Hepatocyte (in vitro differentiated cells): Measurements from ENCODE around the gene GINS1. TPM values are rescaled to one million over a fixed set of nuclear protein-coding genes. Genes with fewer than 3 reads are reported as not detected.

ENCODE experiments used
- DNase-seq: peaks from one replicate; pipeline ENCODE4 v3.0.0-alpha.2; 2016; ENCODE audit warnings: low spot score
- H2AFZ ChIP-seq: fragments of 200-600 bp; sonication (generic); 2 replicates; pipeline ENCODE4 v1.6.0; 2016; ENCODE audit warnings: antibody characterized with exemption, mild to moderate bottlenecking
- H3K27ac ChIP-seq: fragments of 200-600 bp; sonication (generic); 2 replicates; pipeline ENCODE4 v1.5.1; 2016; ENCODE audit warnings: mild to moderate bottlenecking
- H3K27me3 ChIP-seq: fragments of 200-600 bp; sonication (generic); 2 replicates; pipeline ENCODE4 v1.6.1; 2016
- H3K36me3 ChIP-seq: fragments of 200-600 bp; sonication (generic); replicated peaks from 2 replicates; pipeline ENCODE4 v1.5.1; 2016; ENCODE audit warnings: low read depth; ENCODE audit not compliant: insufficient read depth
- H3K4me1 ChIP-seq: fragments of 200-600 bp; sonication (generic); 2 replicates; pipeline ENCODE4 v1.5.1; 2016; ENCODE audit warnings: mild to moderate bottlenecking, moderate library complexity; ENCODE audit not compliant: insufficient read depth
- H3K4me2 ChIP-seq: fragments of 200-600 bp; sonication (generic); 2 replicates; pipeline ENCODE4 v1.6.0; 2016
- H3K4me3 ChIP-seq: fragments of 200-600 bp; sonication (generic); 2 replicates; pipeline ENCODE4 v1.5.1; 2016; ENCODE audit warnings: mild to moderate bottlenecking
- H3K79me2 ChIP-seq: fragments of 200-600 bp; sonication (generic); 2 replicates; pipeline ENCODE4 v1.6.0; 2017; ENCODE audit warnings: mild to moderate bottlenecking
- H3K9me2 ChIP-seq: fragments of 200-600 bp; sonication (generic); replicated peaks from 2 replicates; pipeline ENCODE4 v1.6.0; 2017; ENCODE audit warnings: mild to moderate bottlenecking; ENCODE audit not compliant: insufficient read depth
- H3K9me3 ChIP-seq: fragments of 200-600 bp; sonication (generic); 2 replicates; pipeline ENCODE4 v1.5.1; 2016; ENCODE audit warnings: low read depth, mild to moderate bottlenecking
- H4K20me1 ChIP-seq: fragments of 200-600 bp; sonication (generic); 2 replicates; pipeline ENCODE4 v1.6.0; 2016; ENCODE audit warnings: mild to moderate bottlenecking; ENCODE audit not compliant: insufficient read depth, poor library complexity, severe bottlenecking
- CTCF ChIP-seq: fragments of 200-600 bp; sonication (generic); IDR thresholded peaks from 2 replicates; pipeline ENCODE4 v1.5.1; 2016; ENCODE audit warnings: antibody characterized with exemption, mild to moderate bottlenecking; ENCODE audit not compliant: poor library complexity
- EZH2 ChIP-seq: fragments of 200-600 bp; sonication (generic); IDR thresholded peaks from 2 replicates; pipeline ENCODE4 v1.6.1; 2016; ENCODE audit warnings: antibody characterized with exemption, mild to moderate bottlenecking, borderline replicate concordance
- EZH2phosphoT487 ChIP-seq: fragments of 200-600 bp; sonication (generic); IDR thresholded peaks from one replicate; pipeline ENCODE4 v1.6.1; 2018; ENCODE audit warnings: antibody characterized with exemption, mild to moderate bottlenecking, low read depth, moderate library complexity; ENCODE audit not compliant: unreplicated experiment, severe bottlenecking
- WGBS: methylation state at CpG from one replicate; pipeline ENCODE4 v1.1.6; 2016; ENCODE audit warnings: low lambda C conversion rate; ENCODE audit errors: missing lambda C conversion rate; 5-methylcytosine and 5-hydroxymethylcytosine counted together
- polyA plus RNA-seq: library from polyadenylated mRNA; unstranded; fragments of >200 nt; fragmentation: Nextera tagmentation; extraction: Ambion mirVana; gene quantifications from 2 replicates; pipeline ENCODE4 v1.2.1, GENCODE V29; 2016
- total RNA-seq: library from RNA; depleted of rRNA; stranded (reverse); fragments of >200 nt; gene quantifications from 2 replicates; pipeline ENCODE4 v1.2.3, GENCODE V29; 2014

GINS1 gene
- total and polyA plus RNA-seq, 2 experiments from 2014 or later: 6.5 to 7.6 TPM

GRCh38 chr20:25408890-25409289, 1.4 kb downstream of the GINS1 start:
- H3K9me3 ChIP-seq: no peaks in the 10 kb centered on the region
- H3K79me2 ChIP-seq: peaks cover 12% of the 10 kb centered on the region
- no peak for DNase-seq
- no peak overlapping the region for H3K4me3 ChIP-seq
- no peak overlapping the region for H2AFZ ChIP-seq
- peaks cover 7% of the 10 kb centered on the region for H3K4me1 ChIP-seq
- H3K27ac ChIP-seq: no peak overlapping the region
- H3K9me2 ChIP-seq: no peaks in the 10 kb centered on the region
- TF ChIP-seq CTCF (no peak), EZH2 (no peak), EZH2phosphoT487 (no peak)
- H3K4me2 ChIP-seq: peak overlapping the region; percentile 83
- H3K27me3 ChIP-seq: no peaks in the 10 kb centered on the region
- no peaks in the 10 kb centered on the region for H3K36me3 ChIP-seq
- WGBS: 91% methylated on average over 5 of the region's 5 CpGs
- no peaks in the 10 kb centered on the region for H4K20me1 ChIP-seq

- WGBS: 100% methylated on average over 1 of the region's 1 CpG
- DNase-seq: no peak
- Histone ChIP-seq H3K27me3 (no peaks in the 10 kb centered on the region), H3K36me3 (no peaks in the 10 kb centered on the region), H3K9me3 (no peaks in the 10 kb centered on the region), H2AFZ (no peak overlapping the region), H3K4me2 (no peak overlapping the region), H3K79me2 (no peaks in the 10 kb centered on the region), H3K4me1 (no peaks in the 10 kb centered on the region), H3K4me3 (no peak overlapping the region), H3K9me2 (no peaks in the 10 kb centered on the region), H3K27ac (no peak overlapping the region), H4K20me1 (no peaks in the 10 kb centered on the region)
- TF ChIP-seq EZH2 (no peak), EZH2phosphoT487 (no peak), CTCF (no peak)
These were observed 11.3 kb downstream of the GINS1 start for GRCh38 chr20:25418776-25419175.

- TF ChIP-seq CTCF (no peak), EZH2phosphoT487 (no peak), EZH2 (no peak)
- H3K4me2 ChIP-seq: no peak overlapping the region
- no peaks in the 10 kb centered on the region for H3K27me3 ChIP-seq
- no peaks in the 10 kb centered on the region for H3K9me3 ChIP-seq
- H3K79me2 ChIP-seq: no peaks in the 10 kb centered on the region
- H3K4me3 ChIP-seq: no peak overlapping the region
- no peaks in the 10 kb centered on the region for H3K36me3 ChIP-seq
- no peak for DNase-seq
- H3K9me2 ChIP-seq: no peaks in the 10 kb centered on the region
- no peaks in the 10 kb centered on the region for H4K20me1 ChIP-seq
- no peak overlapping the region for H2AFZ ChIP-seq
- H3K27ac ChIP-seq: no peak overlapping the region
- H3K4me1 ChIP-seq: no peaks in the 10 kb centered on the region
These were observed 13.6 kb downstream of the GINS1 start for GRCh38 chr20:25421102-25421501.

GRCh38 chr20:25422032-25422431, 14.6 kb downstream of the GINS1 start:
- Histone ChIP-seq H3K4me2 (no peak overlapping the region), H3K27me3 (no peaks in the 10 kb centered on the region), H3K36me3 (no peaks in the 10 kb centered on the region), H3K4me3 (no peak overlapping the region), H3K9me2 (no peaks in the 10 kb centered on the region), H3K79me2 (no peaks in the 10 kb centered on the region), H4K20me1 (no peaks in the 10 kb centered on the region), H3K4me1 (no peaks in the 10 kb centered on the region), H2AFZ (no peak overlapping the region), H3K27ac (no peak overlapping the region), H3K9me3 (no peaks in the 10 kb centered on the region)
- 89% methylated on average over 4 of the region's 4 CpGs for WGBS
- TF ChIP-seq EZH2: no peak
- TF ChIP-seq EZH2phosphoT487: no peak
- TF ChIP-seq CTCF: no peak
- DNase-seq: no peak
